OCI-LY1 (cell line): ENCODE results near the gene FAT2.

Source experiments
- H2AFZ ChIP-seq: fragments of 200-600 bp; sonication (generic), shearing (Covaris generic); 2 replicates; pipeline ENCODE4 v1.6.0; 2014; ENCODE audit warnings: antibody characterized with exemption, mild to moderate bottlenecking, low read length
- H3F3A ChIP-seq: fragments of 200-600 bp; sonication (generic), shearing (Covaris generic); 2 replicates; pipeline ENCODE4 v1.6.0; 2014; ENCODE audit warnings: mild to moderate bottlenecking, antibody characterized with exemption, low read length, moderate library complexity; ENCODE audit not compliant: insufficient read depth
- H3K27ac ChIP-seq: fragments of 200-600 bp; sonication (generic); 2 replicates; pipeline ENCODE4 v1.5.1; 2014; ENCODE audit warnings: low read length, mixed run types, mild to moderate bottlenecking, low read depth; ENCODE audit not compliant: poor library complexity, severe bottlenecking
- H3K27me3 ChIP-seq: fragments of 200-600 bp; sonication (generic); 2 replicates; pipeline ENCODE4 v1.6.0; 2014; ENCODE audit warnings: antibody characterized with exemption, mild to moderate bottlenecking, low read length, moderate library complexity; ENCODE audit not compliant: insufficient read depth
- H3K36me3 ChIP-seq: fragments of 200-600 bp; sonication (generic); 2 replicates; pipeline ENCODE4 v1.6.1; 2014; ENCODE audit warnings: mild to moderate bottlenecking, antibody characterized with exemption, low read length, moderate library complexity, mixed read lengths; ENCODE audit not compliant: insufficient read depth
- H3K4me1 ChIP-seq: fragments of 200-600 bp; sonication (generic); 2 replicates; pipeline ENCODE4 v1.5.1; 2014; ENCODE audit warnings: mild to moderate bottlenecking, low read length, moderate library complexity; ENCODE audit not compliant: insufficient read depth, severe bottlenecking
- H3K4me2 ChIP-seq: fragments of 200-600 bp; sonication (generic), shearing (Covaris generic); 2 replicates; pipeline ENCODE4 v1.6.1; 2014; ENCODE audit warnings: low read length
- H3K4me3 ChIP-seq: fragments of 200-600 bp; sonication (generic); 2 replicates; pipeline ENCODE4 v1.5.1; 2014; ENCODE audit warnings: low read length, low read depth, mild to moderate bottlenecking, mixed read lengths; ENCODE audit not compliant: poor library complexity, severe bottlenecking
- H3K79me2 ChIP-seq: fragments of 200-600 bp; shearing (Covaris generic); 2 replicates; pipeline ENCODE4 v1.6.1; 2016; ENCODE audit warnings: mixed run types, low read length, mixed read lengths; ENCODE audit not compliant: insufficient read depth
- H3K9ac ChIP-seq: fragments of 200-600 bp; sonication (generic), shearing (Covaris generic); 2 replicates; pipeline ENCODE4 v1.6.1; 2014; ENCODE audit warnings: mild to moderate bottlenecking, low read length, mixed read lengths
- H3K9me2 ChIP-seq: fragments of 200-600 bp; sonication (generic), shearing (Covaris generic); 2 replicates; pipeline ENCODE4 v1.6.1; 2014; ENCODE audit warnings: low read depth, mild to moderate bottlenecking, low read length, mixed read lengths
- H3K9me3 ChIP-seq: fragments of 200-600 bp; shearing (Covaris generic); 2 replicates; pipeline ENCODE4 v1.6.1; 2014; ENCODE audit warnings: low read length, mixed read lengths
- H4K20me1 ChIP-seq: fragments of 200-600 bp; sonication (generic), shearing (Covaris generic); 2 replicates; pipeline ENCODE4 v1.6.0; 2016; ENCODE audit warnings: mild to moderate bottlenecking, low read length; ENCODE audit not compliant: insufficient read depth
- EZH2 ChIP-seq: fragments of 200-600 bp; sonication (generic), shearing (Covaris generic); IDR thresholded peaks from 2 replicates; pipeline ENCODE4 v1.8.0; 2017; ENCODE audit warnings: borderline replicate concordance, mixed run types, mild to moderate bottlenecking, antibody characterized with exemption, low read length, moderate library complexity, mixed read lengths
- TF ChIP-seq, protein P1 (sequence below): fragments of 200-600 bp; sonication (generic), shearing (Covaris generic); IDR thresholded peaks from 2 replicates; pipeline ENCODE4 v1.5.1; 2017; ENCODE audit warnings: mild to moderate bottlenecking, antibody characterized with exemption, low read length, moderate library complexity, mixed read lengths

Gene FAT2

DNA sequence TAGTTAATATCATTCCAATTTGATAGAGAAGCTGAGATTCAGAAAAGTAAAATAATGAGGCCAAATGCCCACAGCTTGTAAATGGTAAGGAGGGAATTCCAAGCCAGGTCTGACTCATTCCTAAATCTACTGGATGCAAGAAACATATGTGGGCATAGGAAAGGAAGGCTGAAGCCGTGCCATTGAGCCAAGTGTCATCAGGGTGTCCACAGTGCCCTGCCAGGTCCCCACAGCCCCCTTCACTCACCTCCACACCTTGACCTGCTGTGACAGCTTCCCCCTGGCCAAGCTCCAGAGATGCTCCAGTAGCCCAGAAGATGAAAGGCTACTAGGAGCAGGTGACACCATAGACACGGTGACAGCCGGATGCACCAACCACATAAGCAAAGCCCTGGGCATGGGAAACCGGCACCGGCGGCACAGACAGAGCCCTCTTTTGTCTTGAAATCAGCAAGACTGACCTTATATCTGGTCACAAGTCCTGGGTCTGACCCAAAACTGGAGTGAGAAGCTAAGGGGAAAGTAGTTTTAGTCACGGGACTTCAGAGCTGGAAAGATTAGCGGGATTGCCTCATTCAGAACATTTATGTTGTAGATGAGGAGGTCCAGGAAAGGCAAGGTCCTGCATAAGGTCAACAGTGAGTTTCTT is 20.1 kb upstream of the FAT2 start:
- no peak overlapping the region for H2AFZ ChIP-seq
- no peaks in the 10 kb centered on the region for H3K27me3 ChIP-seq

DNA sequence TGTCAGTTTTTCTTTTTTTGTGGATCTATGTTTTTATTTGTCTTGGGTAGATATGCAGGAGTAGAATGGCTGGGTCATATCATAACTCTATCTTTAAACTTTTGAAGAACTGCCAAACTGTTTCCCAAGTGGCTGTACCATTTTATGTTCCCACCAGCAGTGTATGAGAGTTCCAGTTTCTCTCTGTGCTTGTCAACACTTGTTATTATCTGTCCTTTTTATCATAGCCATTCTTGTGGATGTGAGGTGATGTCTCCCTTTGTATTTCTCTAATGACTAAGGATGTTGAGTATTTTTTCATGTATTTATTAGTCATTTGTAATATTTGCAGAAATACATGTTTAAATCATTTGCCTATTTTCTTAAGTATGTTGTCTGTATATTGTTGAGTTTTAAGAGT is 17.4 kb upstream of the FAT2 start:
- Histone ChIP-seq H3K79me2 (no peaks in the 10 kb centered on the region), H3K27ac (no peak overlapping the region), H3K9ac (no peak overlapping the region), H3K4me2 (no peak overlapping the region), H4K20me1 (no peaks in the 10 kb centered on the region), H3K9me2 (no peaks in the 10 kb centered on the region), H3K4me1 (no peaks in the 10 kb centered on the region), H3K9me3 (no peaks in the 10 kb centered on the region), H3K36me3 (no peaks in the 10 kb centered on the region), H3K27me3 (no peaks in the 10 kb centered on the region), H2AFZ (no peak overlapping the region), H3F3A (no peaks in the 10 kb centered on the region), H3K4me3 (no peak overlapping the region)
- no peak for TF ChIP-seq EZH2
- TF ChIP-seq, protein P1, sequence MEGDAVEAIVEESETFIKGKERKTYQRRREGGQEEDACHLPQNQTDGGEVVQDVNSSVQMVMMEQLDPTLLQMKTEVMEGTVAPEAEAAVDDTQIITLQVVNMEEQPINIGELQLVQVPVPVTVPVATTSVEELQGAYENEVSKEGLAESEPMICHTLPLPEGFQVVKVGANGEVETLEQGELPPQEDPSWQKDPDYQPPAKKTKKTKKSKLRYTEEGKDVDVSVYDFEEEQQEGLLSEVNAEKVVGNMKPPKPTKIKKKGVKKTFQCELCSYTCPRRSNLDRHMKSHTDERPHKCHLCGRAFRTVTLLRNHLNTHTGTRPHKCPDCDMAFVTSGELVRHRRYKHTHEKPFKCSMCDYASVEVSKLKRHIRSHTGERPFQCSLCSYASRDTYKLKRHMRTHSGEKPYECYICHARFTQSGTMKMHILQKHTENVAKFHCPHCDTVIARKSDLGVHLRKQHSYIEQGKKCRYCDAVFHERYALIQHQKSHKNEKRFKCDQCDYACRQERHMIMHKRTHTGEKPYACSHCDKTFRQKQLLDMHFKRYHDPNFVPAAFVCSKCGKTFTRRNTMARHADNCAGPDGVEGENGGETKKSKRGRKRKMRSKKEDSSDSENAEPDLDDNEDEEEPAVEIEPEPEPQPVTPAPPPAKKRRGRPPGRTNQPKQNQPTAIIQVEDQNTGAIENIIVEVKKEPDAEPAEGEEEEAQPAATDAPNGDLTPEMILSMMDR: no peak

More for the DNA sequence above, 20.1 kb upstream of the FAT2 start:
- no peak overlapping the region for H3K4me2 ChIP-seq
- H3F3A ChIP-seq: no peaks in the 10 kb centered on the region
- no peaks in the 10 kb centered on the region for H3K79me2 ChIP-seq
- no peaks in the 10 kb centered on the region for H3K9me3 ChIP-seq
- no peak for TF ChIP-seq EZH2
- TF ChIP-seq, protein P1: no peak
- H3K9ac ChIP-seq: no peak overlapping the region
- H3K4me3 ChIP-seq: no peak overlapping the region
- no peak overlapping the region for H3K27ac ChIP-seq
- no peaks in the 10 kb centered on the region for H3K9me2 ChIP-seq
- H3K4me1 ChIP-seq: no peaks in the 10 kb centered on the region
- H3K36me3 ChIP-seq: no peaks in the 10 kb centered on the region
- H4K20me1 ChIP-seq: no peaks in the 10 kb centered on the region

DNA sequence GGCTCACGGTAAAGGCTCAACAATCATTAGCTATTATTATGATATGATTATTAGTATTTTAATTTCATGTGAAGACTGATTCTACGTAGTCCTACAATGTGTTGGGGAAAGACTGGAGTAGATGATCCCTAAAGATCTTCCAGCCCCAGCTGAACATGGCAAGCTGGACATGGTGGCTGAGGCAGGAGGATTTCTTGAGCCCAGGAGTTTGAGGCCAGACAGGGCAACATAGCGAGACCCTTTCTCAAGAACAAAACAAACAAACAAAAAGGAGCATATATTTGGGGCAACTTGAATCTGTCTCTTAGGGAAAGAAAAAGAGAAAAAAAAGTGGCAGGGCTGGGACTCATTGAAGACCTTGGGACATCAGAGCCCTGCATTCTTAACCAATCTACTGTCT is 16.2 kb upstream of the FAT2 start:
- Histone ChIP-seq H3K4me1 (no peaks in the 10 kb centered on the region), H3K27me3 (no peaks in the 10 kb centered on the region), H3K4me2 (no peak overlapping the region), H3K27ac (no peak overlapping the region), H3K36me3 (no peaks in the 10 kb centered on the region), H3K9ac (no peak overlapping the region), H2AFZ (no peak overlapping the region), H3K9me3 (no peaks in the 10 kb centered on the region), H3K4me3 (no peak overlapping the region), H3K9me2 (no peaks in the 10 kb centered on the region), H3K79me2 (no peaks in the 10 kb centered on the region), H3F3A (no peaks in the 10 kb centered on the region), H4K20me1 (no peaks in the 10 kb centered on the region)
- TF ChIP-seq, protein P1: no peak
- no peak for TF ChIP-seq EZH2
